ENCODE results near the gene COL20A1.

GRCh38 chr20:63315731-63316491 is 22.9 kb downstream of the COL20A1 start:
- no peak for TF ChIP-seq CTCF (IDR thresholded peaks at IDR 0.05)
- TF ChIP-seq POLR2A (IDR thresholded peaks at IDR 0.05): no peak

All from right lobe of liver (tissue), 4 donors.